Body of pancreas (tissue), 4 donors: ENCODE data around the gene RNF8.

Source experiments
- CTCF ChIP-seq, 7 experiments: fragments of 450-650 bp in 4 of 7; fragments of 200-600 bp in 3 of 7; sonication (generic) in 3 of 7; IDR thresholded peaks; one replicate each; pipeline ENCODE4 v1.5.1; 2016 to 2019; ENCODE audit warnings: antibody characterized with exemption in 7 of 7
- POLR2A ChIP-seq, 3 donors: fragments of 450-650 bp; IDR thresholded peaks; one replicate each; pipeline ENCODE4 v1.6.1; 2016; ENCODE audit warnings: antibody characterized with exemption in 3 of 3, mild to moderate bottlenecking in 2 of 3

DNA sequence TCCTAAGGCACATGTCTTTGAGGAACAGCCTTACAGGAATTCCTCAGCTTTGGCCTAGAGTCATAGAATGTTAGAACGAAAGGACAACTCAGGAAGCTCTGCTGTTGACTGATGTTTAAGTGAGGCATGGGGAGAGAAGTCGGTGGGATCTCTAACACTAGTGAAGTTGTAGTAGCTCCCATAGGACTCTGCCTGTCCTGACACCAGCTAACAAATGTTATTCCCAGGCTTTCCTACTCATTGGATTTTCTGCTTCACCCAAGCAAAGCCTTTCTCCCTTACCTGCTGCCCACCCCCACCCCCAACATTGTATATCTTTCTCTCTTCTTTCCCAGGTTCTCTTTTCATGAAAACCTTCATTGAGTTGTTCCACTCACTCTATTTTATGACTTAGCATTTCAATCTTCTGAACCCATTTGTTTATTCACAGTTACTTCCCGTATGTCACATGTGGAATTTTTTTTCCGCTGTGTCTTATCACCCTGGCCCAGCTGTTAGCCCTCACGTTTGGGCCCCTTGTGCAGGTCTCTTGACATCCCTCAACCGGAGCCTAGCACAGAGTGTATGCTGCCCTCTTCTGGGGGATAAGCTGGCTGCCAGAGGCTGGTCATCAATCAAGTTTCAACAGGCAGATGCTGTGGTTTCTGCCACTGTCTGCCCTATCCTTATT lies 39.2 kb upstream of the RNF8 start:
- TF ChIP-seq CTCF (IDR thresholded peaks at IDR 0.05) (peak in 6 of 7 experiments; percentile 12 to 53 (median 42)), POLR2A (IDR thresholded peaks at IDR 0.05) (no peak)
